Naive thymus-derived CD8-positive, alpha-beta T cell (primary cell): ENCODE results near the gene NR1H2. TPM values are rescaled to one million over a fixed set of nuclear protein-coding genes. Genes with fewer than 3 reads are reported as not detected.
A peak's percentile ranks its signal among the peaks of the same experiment; 100 is the strongest.
"Not testable (repeated sequence)": the region's sequence is repeated elsewhere in the genome, so short reads cannot be mapped to it uniquely, and the experiment has no call there.

Source experiments
- ATAC-seq, 2 donors: fragments of 150-1000 bp; cut with Tn5 transposase in 1 of 2; sonication (Bioruptor Pico), chemical (Tn5 transposase) in 1 of 2; 1 replicate in 1 of 2; 2 replicates in 1 of 2; pipeline ENCODE4 v1.10.0; 2021; ENCODE audit warnings: mild to moderate bottlenecking in 2 of 2, moderate library complexity in 2 of 2
- POLR2A ChIA-PET: fragments of 350-600 bp; sonication (Branson Sonifier 250); formaldehyde crosslinking; loops from one replicate; lab custom pipeline; 2021; ENCODE audit warnings: antibody characterized with exemption; lab: Charles Lee
- DNase-seq, 10 donors: peaks; one replicate each; pipeline versions ENCODE4 v3.0.0 to v3.0.0-alpha.2; 2020 to 2022
- H3K27ac Mint-ChIP-seq, 10 donors: one replicate each; pipeline ENCODE4 v1.8.0; 2020 to 2022; ENCODE audit warnings: mild to moderate bottlenecking in 10 of 10, mixed read lengths in 10 of 10, moderate library complexity in 4 of 10, inconsistent platforms in 1 of 10
- H3K27me3 Mint-ChIP-seq, 5 donors: one replicate each; pipeline ENCODE4 v1.8.0; 2021 to 2022; ENCODE audit warnings: mixed read lengths in 5 of 5
- H3K36me3 Mint-ChIP-seq, 3 donors: one replicate each; pipeline ENCODE4 v1.8.0; 2020 to 2022; ENCODE audit warnings: mixed read lengths in 3 of 3, mild to moderate bottlenecking in 2 of 3, inconsistent platforms in 1 of 3
- H3K4me1 Mint-ChIP-seq, 4 donors: one replicate each; pipeline ENCODE4 v1.8.0; 2021 to 2022; ENCODE audit warnings: mixed read lengths in 4 of 4
- H3K4me3 Mint-ChIP-seq, 10 donors: one replicate each; pipeline ENCODE4 v1.8.0; 2020 to 2022; ENCODE audit warnings: mild to moderate bottlenecking in 10 of 10, mixed read lengths in 10 of 10, moderate library complexity in 6 of 10, inconsistent platforms in 1 of 10
- H3K9me3 Mint-ChIP-seq, 9 donors: one replicate each; pipeline ENCODE4 v1.8.0; 2020 to 2022; ENCODE audit warnings: mixed read lengths in 9 of 9, mild to moderate bottlenecking in 3 of 9, inconsistent platforms in 1 of 9, moderate library complexity in 1 of 9
- polyA plus RNA-seq, 3 donors: library from polyadenylated mRNA; unstranded; fragments of 300-500 nt; fragmentation: Illumina TruSeq; gene quantifications; one replicate each; pipeline ENCODE4 v1.2.3, GENCODE V29; 2021
- total RNA-seq, 8 experiments: library from RNA in 2 of 8; stranded (reverse) in 2 of 8; gene quantifications; one replicate each; pipeline ENCODE4 v1.2.3 and lab custom pipeline; 2021 to 2026

Gene NR1H2
- total and polyA plus RNA-seq, 5 experiments from 2014 or later, result 69.6 to 107 (median 100) TPM

DNA sequence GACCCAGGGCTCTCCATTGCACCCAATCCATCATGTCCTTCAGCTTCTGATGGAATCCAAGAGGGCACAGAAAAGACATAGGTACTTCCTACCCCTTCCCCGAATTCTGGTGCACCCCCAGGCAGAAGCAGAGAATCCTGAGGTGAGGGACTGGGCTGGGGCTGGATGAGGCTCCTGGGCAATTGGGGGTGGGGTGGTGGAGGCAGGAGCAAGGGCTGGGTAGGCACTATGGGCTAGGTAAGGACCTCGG, 44.3 kb upstream of the NR1H2 start:
- H3K4me3 Mint-ChIP-seq, result peak overlapping the region in 8 of 10 donors; percentile 48 to 81 (median 70)
- DNase-seq, result peak in 1 of 10 donors; percentile 38
- peaks cover 0 to 24% (median 7%) of the 10 kb centered on the region in 9 donors for H3K9me3 Mint-ChIP-seq
- H3K27ac Mint-ChIP-seq, result peak overlapping the region in 3 of 10 donors; percentile 49 to 68 (median 66)
- peaks cover 3 to 12% (median 6%) of the 10 kb centered on the region in 3 donors for H3K36me3 Mint-ChIP-seq
- H3K4me1 Mint-ChIP-seq, result peaks cover 36 to 63% (median 62%) of the 10 kb centered on the region in 4 donors
- no peak for ATAC-seq
- peaks cover 15 to 78% (median 49%) of the 10 kb centered on the region in 5 donors for H3K27me3 Mint-ChIP-seq
- POLR2A ChIA-PET, result no interaction called here

DNA sequence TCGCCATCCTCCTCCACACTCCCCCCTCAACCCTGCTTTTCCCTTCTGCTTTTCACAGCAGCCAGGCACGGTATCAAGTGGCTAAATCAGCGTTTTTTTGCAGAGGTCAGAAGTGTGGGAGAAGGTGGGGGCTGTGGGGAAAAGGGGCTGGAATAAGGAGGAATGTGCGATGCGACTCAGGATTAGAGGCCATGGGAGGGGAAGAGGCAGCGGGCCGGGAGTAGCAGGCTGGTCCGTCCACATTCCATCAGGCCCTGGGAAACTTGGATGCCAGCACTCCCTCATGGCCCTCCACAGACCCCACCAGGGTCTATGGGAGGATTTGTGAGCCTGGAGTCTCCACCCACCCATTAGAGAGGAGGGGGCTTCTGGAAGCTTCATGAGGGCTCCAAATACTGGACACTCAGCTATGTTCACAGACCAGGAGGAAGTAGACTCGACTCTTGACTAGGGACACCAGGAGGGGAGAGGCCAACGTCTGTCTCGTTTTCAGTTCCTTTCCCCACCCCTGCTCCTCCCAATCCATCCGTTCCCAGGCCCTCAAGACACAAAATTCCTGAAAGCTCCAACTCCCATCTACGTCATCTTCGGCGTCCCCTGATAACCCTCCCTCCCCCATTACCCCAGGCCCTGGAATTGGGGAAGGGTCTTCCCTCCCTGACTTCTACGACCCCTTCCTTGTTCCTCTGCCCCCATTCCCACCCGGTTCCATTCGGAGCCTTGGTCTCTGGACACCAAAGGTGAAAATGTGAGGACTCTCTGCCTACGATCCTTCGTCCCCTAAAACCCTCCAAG, 43.8 kb upstream of the NR1H2 start:
- ATAC-seq (no peak), DNase-seq (peak in 1 of 10 donors; percentile 59)
- Mint-ChIP-seq H3K27me3 (peaks cover 10 to 76% (median 48%) of the 10 kb centered on the region in 5 donors), H3K36me3 (peaks cover 3 to 6% (median 6%) of the 10 kb centered on the region in 3 donors), H3K4me3 (peak overlapping the region; percentile 26 to 81 (median 67)), H3K9me3 (peaks cover 0 to 22% (median 7%) of the 10 kb centered on the region in 9 donors), H3K27ac (peak overlapping the region in 3 of 10 donors; percentile 56 to 58 (median 57)), H3K4me1 (peaks cover 31 to 62% (median 57%) of the 10 kb centered on the region in 4 donors)
- POLR2A ChIA-PET, result interaction anchor here (1.1 to 1.9 kb wide), 2 partner anchors 25 to 44 kb away, joined by 5 to 9 read pairs; partner anchors contain the start of gene NR1H2

DNA sequence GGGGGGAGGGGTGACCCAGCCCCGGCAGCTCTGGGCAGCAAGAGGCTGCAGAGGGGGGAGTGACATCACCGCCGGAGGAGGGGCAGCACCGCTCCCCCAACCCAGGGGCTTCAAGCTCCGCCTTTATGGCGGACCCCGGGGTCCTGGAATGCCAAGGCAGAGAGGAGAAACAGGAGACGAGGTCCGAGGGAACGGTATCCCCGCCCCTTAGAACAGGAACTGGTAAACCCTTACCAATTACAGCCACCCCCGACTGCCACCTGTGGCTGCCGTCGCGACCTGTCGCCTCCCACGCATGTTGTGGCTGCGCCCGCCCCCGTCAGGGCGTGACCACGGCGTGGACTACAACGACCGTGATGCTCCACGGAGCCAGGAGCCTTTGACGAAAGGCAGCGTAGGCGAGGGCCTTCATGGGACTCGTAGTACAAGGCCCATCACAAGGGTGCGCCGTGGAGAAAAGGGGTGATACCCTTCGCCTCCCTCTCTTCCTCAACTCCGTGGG, 43.0 kb upstream of the NR1H2 start:
- peak; percentile 74 to 93 (median 88) for DNase-seq
- H3K36me3 Mint-ChIP-seq, result peaks cover 2 to 6% (median 3%) of the 10 kb centered on the region in 3 donors
- peaks cover 0 to 17% (median 7%) of the 10 kb centered on the region in 9 donors for H3K9me3 Mint-ChIP-seq
- H3K4me1 Mint-ChIP-seq, result peaks cover 27 to 57% (median 52%) of the 10 kb centered on the region in 4 donors
- ATAC-seq, result peak; percentile 81 to 82
- peak overlapping the region; percentile 59 to 97 (median 87) for H3K27ac Mint-ChIP-seq
- POLR2A ChIA-PET, result interaction anchor here (1.1 to 1.9 kb wide), 5 partner anchors 8 to 178 kb away, joined by 4 to 9 read pairs (median 5); partner anchors contain the start of genes JOSD2, NR1H2 and POLD1
- H3K27me3 Mint-ChIP-seq, result peaks cover 5 to 72% (median 44%) of the 10 kb centered on the region in 5 donors
- peak overlapping the region; percentile 66 to 96 (median 88) for H3K4me3 Mint-ChIP-seq

DNA sequence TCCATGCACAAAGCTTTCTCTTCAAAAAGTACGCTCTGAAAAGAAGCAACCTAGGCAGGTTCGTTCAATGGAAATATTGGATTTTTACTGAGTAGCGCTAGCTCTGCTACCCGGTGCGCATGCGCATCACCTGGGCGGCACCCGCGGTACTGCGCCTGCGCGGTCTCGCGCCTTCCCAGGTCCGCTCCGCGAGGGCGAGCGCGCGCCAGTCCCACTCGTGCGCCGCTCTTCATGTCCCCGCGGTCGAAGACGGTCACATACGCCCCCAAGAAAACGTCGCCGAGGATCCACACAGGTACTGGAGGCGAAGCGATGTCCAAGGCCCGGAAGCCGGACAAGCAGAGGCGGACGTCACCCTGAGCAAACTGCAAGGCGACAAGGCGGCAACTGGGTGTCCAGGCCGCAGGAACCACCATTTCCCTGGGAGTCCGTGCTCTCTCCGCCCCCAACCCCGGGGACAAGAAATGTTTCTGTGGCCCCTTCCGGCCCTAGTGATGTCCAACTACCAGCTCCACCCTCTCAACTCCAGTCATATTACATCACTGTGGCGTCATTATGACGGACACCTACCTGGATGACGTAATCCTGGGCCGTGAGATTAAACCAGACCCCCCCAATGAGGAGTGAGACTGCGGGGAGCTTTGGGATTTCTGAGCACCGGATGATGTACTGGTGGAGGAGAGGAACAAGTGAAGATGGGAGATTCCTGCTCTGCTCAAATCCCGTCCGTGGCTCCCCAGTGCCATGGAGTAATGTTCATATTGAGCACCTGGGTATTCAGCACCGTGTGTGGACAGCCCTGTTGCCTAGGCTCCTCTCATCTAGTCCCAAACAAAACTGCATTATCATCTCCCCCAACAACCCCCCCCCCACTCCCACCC, 42.3 kb upstream of the NR1H2 start:
- POLR2A ChIA-PET, result interaction anchor here (1.1 to 1.9 kb wide), 5 partner anchors 8 to 177 kb away, joined by 4 to 9 read pairs (median 5); partner anchors contain the start of genes JOSD2, NR1H2 and POLD1
- H3K4me1 Mint-ChIP-seq, result peaks cover 27 to 57% (median 52%) of the 10 kb centered on the region in 4 donors
- H3K27me3 Mint-ChIP-seq, result peaks cover 5 to 71% (median 43%) of the 10 kb centered on the region in 5 donors
- ATAC-seq, result peak; percentile 34 to 52
- DNase-seq, result peak in 6 of 10 donors; percentile 69 to 90 (median 84)
- H3K36me3 Mint-ChIP-seq, result peaks cover 2 to 6% (median 3%) of the 10 kb centered on the region in 3 donors
- peak overlapping the region; percentile 66 to 96 (median 88) for H3K4me3 Mint-ChIP-seq
- H3K27ac Mint-ChIP-seq, result peak overlapping the region; percentile 59 to 97 (median 87)
- peaks cover 0 to 17% (median 7%) of the 10 kb centered on the region in 9 donors for H3K9me3 Mint-ChIP-seq

DNA sequence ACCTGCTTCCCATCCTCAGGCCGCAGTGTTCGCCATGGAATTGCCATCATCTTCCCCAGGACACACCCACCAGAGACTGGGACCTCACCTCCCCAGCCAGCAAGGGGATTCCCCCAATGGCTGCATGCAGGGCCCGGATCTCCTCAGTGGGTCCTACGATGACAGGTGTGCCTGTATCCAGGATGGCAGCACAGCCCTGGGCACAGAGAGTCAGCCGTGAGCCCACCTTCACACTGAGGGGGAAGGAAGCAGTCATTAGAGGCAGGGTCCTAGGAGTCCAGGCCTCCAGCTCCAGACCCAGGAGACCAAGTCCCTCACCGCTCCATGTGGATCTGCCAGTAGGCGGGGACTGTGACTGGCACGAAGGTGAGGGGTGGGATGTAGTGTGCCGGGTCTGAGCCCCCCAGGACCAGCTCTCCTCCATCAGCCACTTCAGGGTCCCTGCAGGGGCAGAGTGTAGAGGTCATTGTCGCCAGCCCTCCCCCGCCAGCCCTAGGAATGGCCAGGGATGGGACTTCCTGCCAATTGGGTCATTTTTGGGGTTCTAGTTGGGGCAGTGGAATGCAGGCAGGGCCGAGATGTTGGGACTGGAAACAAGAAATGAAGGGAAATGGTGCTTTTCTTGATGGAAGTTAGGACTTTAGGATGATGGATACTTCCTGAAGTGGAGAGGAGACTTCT, 41.4 kb upstream of the NR1H2 start:
- DNase-seq, result peak in 1 of 10 donors; percentile 53
- peaks cover 0 to 3% (median 2%) of the 10 kb centered on the region in 3 donors for H3K36me3 Mint-ChIP-seq
- ATAC-seq, result no peak
- POLR2A ChIA-PET, result interaction anchor here (1.5 to 1.9 kb wide), 2 partner anchors 23 to 176 kb away, joined by 5 to 9 read pairs; partner anchors contain the start of gene JOSD2
- peak overlapping the region; percentile 12 to 88 (median 56) for H3K4me3 Mint-ChIP-seq
- peaks cover 3 to 62% (median 34%) of the 10 kb centered on the region in 5 donors for H3K27me3 Mint-ChIP-seq
- peaks cover 22 to 53% (median 45%) of the 10 kb centered on the region in 4 donors for H3K4me1 Mint-ChIP-seq
- peaks cover 0 to 9% (median 0%) of the 10 kb centered on the region in 9 donors for H3K9me3 Mint-ChIP-seq
- H3K27ac Mint-ChIP-seq, result peak overlapping the region in 3 of 10 donors; percentile 53 to 88 (median 60)

DNA sequence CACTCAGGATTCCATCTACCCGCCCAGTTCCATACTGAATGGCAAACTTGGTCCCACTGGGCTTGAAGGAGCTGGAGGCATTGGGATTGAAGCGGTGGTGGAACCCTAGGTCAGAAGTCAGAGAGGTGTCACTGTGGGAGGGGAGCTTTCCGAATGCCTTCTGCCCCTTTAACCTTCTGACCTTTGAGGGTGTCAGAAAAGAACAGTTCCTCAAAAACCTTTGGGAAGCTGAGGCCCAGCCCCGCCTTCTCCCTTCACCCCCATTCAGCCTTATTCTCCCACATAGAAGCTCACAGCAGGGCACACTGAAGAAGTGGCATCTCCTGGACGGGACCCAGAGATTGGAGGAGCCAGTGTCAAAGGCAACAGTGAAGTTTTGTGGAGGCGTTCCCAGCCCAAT, 39.2 kb upstream of the NR1H2 start:
- DNase-seq, H3K4me3 Mint-ChIP-seq, POLR2A ChIA-PET, ATAC-seq, H3K27ac Mint-ChIP-seq, H3K9me3 Mint-ChIP-seq, H3K36me3 Mint-ChIP-seq: not testable (repeated sequence)
- Mint-ChIP-seq H3K27me3 (peaks cover 3 to 44% (median 19%) of the 10 kb centered on the region in 5 donors), H3K4me1 (peaks cover 9 to 55% (median 26%) of the 10 kb centered on the region in 4 donors)

DNA sequence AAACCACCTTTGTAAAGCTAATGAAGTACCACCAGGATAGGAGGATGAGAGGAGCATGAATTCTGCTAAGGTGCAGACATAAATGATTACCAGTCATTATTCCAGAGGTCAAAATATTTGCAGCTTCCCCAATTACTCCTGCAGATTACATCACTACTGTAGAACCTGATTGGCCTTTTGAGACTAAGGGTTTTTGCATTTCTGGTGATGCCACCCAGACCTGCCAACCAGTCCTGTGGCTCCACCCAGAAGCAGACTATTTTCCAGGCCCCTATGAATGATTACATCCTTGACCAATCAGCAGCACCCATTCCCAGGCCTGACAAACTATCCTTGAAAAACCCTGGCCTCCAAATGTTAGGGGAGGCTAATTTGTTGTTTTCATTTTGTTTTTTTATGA, 35.9 kb upstream of the NR1H2 start:
- POLR2A ChIA-PET, result interaction anchor here (1.1 kb wide), 1 partner anchor 24 kb away, joined by 4 read pairs; no protein-coding TSS in a partner anchor
- no peak for ATAC-seq
- peaks cover 4 to 29% (median 7%) of the 10 kb centered on the region in 5 donors for H3K27me3 Mint-ChIP-seq
- no peak overlapping the region for H3K4me3 Mint-ChIP-seq
- H3K27ac Mint-ChIP-seq, result no peak overlapping the region
- DNase-seq, result peak in 1 of 10 donors; percentile 4
- H3K36me3 Mint-ChIP-seq, result peaks cover 0 to 5% (median 4%) of the 10 kb centered on the region in 3 donors
- peaks cover 0 to 48% (median 3%) of the 10 kb centered on the region in 4 donors for H3K4me1 Mint-ChIP-seq
- H3K9me3 Mint-ChIP-seq, result peaks cover 0 to 12% (median 5%) of the 10 kb centered on the region in 9 donors

DNA sequence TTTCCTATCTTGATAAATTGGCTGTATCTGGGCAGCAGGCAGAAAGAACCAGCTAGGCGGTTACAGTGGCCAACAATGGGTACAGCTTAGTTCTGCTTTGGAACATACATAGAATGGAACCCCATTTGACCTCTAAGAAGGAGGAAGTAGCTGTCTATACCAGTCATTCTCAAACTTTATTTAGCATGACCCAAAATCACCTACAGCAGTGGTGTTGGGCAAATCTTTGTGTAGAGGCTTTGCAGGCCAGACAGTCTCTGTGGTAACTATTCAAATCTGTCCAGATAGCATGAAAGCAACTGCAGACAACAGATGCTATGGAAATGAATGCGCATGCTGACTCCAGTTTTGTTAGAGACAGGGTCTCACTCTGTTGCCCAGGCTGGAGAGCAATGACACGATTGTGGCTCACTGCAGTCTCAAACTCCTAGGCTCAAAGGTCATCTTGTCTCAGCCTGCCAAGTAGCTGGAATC, 35.1 kb upstream of the NR1H2 start:
- Mint-ChIP-seq H3K27ac (peak overlapping the region in 2 of 10 donors; percentile 10 to 40), H3K4me1 (peaks cover 0 to 44% (median 0%) of the 10 kb centered on the region in 4 donors), H3K27me3 (peaks cover 0 to 21% (median 6%) of the 10 kb centered on the region in 5 donors), H3K36me3 (peaks cover 0 to 5% (median 3%) of the 10 kb centered on the region in 3 donors), H3K9me3 (peaks cover 0 to 15% (median 5%) of the 10 kb centered on the region in 9 donors), H3K4me3 (peak overlapping the region in 1 of 10 donors; percentile 47)
- ATAC-seq (peak in 1 of 2 donors; percentile 54), DNase-seq (no peak)
- POLR2A ChIA-PET, result no interaction called here

DNA sequence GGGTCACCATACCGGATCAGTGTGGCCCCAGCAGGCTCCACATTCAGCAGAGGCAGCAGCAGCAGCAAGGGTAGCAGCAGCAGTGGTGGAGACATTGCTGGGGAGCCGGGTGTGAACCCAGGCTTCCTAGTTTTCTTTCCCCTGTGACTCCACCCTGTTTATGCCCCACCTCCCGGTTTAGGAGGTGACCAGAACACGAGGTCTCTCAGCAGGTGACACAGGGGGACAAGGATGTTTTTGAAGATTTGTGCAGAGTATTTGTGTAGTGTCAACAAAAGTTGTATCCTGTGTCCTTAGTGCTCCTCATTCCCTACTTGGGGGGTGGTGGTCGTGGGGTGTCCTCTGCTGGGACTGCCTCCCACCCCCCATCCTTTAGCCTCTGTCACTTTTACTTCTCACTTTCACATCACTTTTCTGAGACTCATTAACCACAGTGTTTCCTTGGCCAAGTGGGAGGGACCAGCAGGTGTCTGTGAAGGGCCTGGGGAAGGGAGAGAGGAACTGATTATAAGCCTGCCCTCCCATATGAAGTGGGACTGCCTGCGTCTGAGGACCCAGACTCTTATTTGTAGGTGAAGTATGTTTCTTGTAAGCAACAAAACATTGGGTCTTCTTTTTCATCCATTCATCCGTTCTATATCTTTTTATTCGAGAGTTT, 31.5 kb upstream of the NR1H2 start:
- H3K9me3 Mint-ChIP-seq, result peaks cover 0 to 17% (median 5%) of the 10 kb centered on the region in 9 donors
- H3K4me3 Mint-ChIP-seq, result peak overlapping the region in 2 of 10 donors; percentile 50 to 73
- peak in 1 of 2 donors; percentile 52 for ATAC-seq
- peaks cover 0 to 10% (median 1%) of the 10 kb centered on the region in 5 donors for H3K27me3 Mint-ChIP-seq
- peaks cover 0 to 5% (median 3%) of the 10 kb centered on the region in 3 donors for H3K36me3 Mint-ChIP-seq
- peak overlapping the region in 2 of 10 donors; percentile 40 to 45 for H3K27ac Mint-ChIP-seq
- POLR2A ChIA-PET, result no interaction called here
- peaks cover 0 to 55% (median 0%) of the 10 kb centered on the region in 4 donors for H3K4me1 Mint-ChIP-seq
- DNase-seq, result no peak

DNA sequence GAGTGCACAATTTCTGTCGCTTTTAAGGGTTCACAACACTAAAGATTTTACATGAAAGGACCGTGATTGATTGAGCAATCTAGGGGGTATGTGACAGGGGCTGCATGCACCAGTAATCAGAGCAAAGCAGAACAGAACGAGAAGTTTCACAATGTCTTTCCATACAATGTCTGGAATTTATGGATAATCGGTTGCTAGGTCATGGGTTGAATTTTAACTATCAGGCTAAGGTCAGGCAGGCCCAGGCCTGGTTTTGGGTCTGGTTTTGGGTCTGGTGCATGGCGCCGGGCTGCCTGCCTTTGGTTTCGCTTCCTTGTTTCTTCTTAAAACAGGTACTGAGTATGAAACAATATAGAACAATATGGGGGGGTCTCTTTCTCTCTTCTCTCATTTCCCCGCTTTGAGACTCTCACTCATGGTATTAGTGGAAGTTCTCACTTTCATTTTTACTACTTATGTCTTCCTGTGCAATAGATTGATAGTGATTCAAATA, 29.1 kb upstream of the NR1H2 start:
- not testable (repeated sequence) for ATAC-seq, H3K36me3 Mint-ChIP-seq, DNase-seq
- Mint-ChIP-seq H3K27me3 (peaks cover 0 to 10% (median 1%) of the 10 kb centered on the region in 5 donors), H3K4me1 (peaks cover 0 to 38% (median 0%) of the 10 kb centered on the region in 4 donors), H3K4me3 (peak overlapping the region in 2 of 10 donors; percentile 15 to 43), H3K27ac (peak overlapping the region in 2 of 10 donors; percentile 44 to 55), H3K9me3 (peaks cover 0 to 17% (median 5%) of the 10 kb centered on the region in 9 donors)
- POLR2A ChIA-PET, result interaction anchor here (1.0 to 1.6 kb wide), 2 partner anchors 9 to 36 kb away, joined by 3 read pairs; no protein-coding TSS in a partner anchor
